ENCODE results near the gene TEAD2.
A peak's percentile ranks its signal among the peaks of the same experiment; 100 is the strongest.

TEAD2 gene

GRCh38 chr19:49347835-49348234, 14.4 kb downstream of the TEAD2 start:
- no peak for TF ChIP-seq CTCF (IDR thresholded peaks at IDR 0.05)
- TF ChIP-seq ZFX (IDR thresholded peaks at IDR 0.05; ENCODE audit: borderline replicate concordance), result no peak
- H3K27ac ChIP-seq, result no peak overlapping the region

- TF ChIP-seq ZFX (IDR thresholded peaks at IDR 0.05; ENCODE audit: borderline replicate concordance) (no peak), CTCF (IDR thresholded peaks at IDR 0.05) (no peak)
- no peak overlapping the region for H3K27ac ChIP-seq
Measured at GRCh38 chr19:49347191-49347590, 15.0 kb downstream of the TEAD2 start.

- TF ChIP-seq CTCF (IDR thresholded peaks at IDR 0.05) (no peak), ZFX (IDR thresholded peaks at IDR 0.05; ENCODE audit: borderline replicate concordance) (no peak)
- no peak overlapping the region for H3K27ac ChIP-seq
Measured at GRCh38 chr19:49344505-49345423, 17.5 kb downstream of the TEAD2 start.

GRCh38 chr19:49343123-49343522, 19.1 kb downstream of the TEAD2 start:
- TF ChIP-seq CTCF (IDR thresholded peaks at IDR 0.05) (no peak), ZFX (IDR thresholded peaks at IDR 0.05; ENCODE audit: borderline replicate concordance) (no peak)
- H3K27ac ChIP-seq, result no peak overlapping the region

GRCh38 chr19:49342291-49342721, 19.9 kb downstream of the TEAD2 start:
- TF ChIP-seq CTCF (IDR thresholded peaks at IDR 0.05) (no peak), ZFX (IDR thresholded peaks at IDR 0.05; ENCODE audit: borderline replicate concordance) (no peak)
- H3K27ac ChIP-seq, result no peak overlapping the region

- TF ChIP-seq CTCF (IDR thresholded peaks at IDR 0.05) (no peak), ZFX (IDR thresholded peaks at IDR 0.05; ENCODE audit: borderline replicate concordance) (no peak)
- H3K27ac ChIP-seq, result peak overlapping the region; percentile 91
Measured at GRCh38 chr19:49340865-49341718, 21.1 kb downstream of the TEAD2 start.
